ENCODE data around the gene ATF6.
"Not testable (repeated sequence)": the region's sequence is repeated elsewhere in the genome, so short reads cannot be mapped to it uniquely, and the experiment has no call there.

Gene ATF6

GRCh38 chr1:161743231-161743630, 22.9 kb upstream of the ATF6 start:
- H3K4me3 ChIP-seq (ENCODE audit: low read depth, low read length): no peak overlapping the region
- no peak for TF ChIP-seq CTCF (IDR thresholded peaks at IDR 0.05; ENCODE audit: control insufficient read depth, extremely low read depth, insufficient read depth)
- no peak for DNase-seq (ENCODE audit: low read depth)

GRCh38 chr1:161747801-161748200, 18.3 kb upstream of the ATF6 start:
- no peak for DNase-seq (ENCODE audit: low read depth)
- TF ChIP-seq CTCF (IDR thresholded peaks at IDR 0.05; ENCODE audit: control insufficient read depth, extremely low read depth, insufficient read depth): no peak
- H3K4me3 ChIP-seq (ENCODE audit: low read depth, low read length): no peak overlapping the region

GRCh38 chr1:161749509-161750407, 16.4 kb upstream of the ATF6 start, which contains the start of gene DUSP12:
Gene DUSP12 (plus strand): TSS chr1:161749786. CDS start chr1:161749802, 16 bp downstream.
- peak; percentile 50 for TF ChIP-seq CTCF (IDR thresholded peaks at IDR 0.05; ENCODE audit: control insufficient read depth, extremely low read depth, insufficient read depth)
- peak within 1 kb of the TSS; percentile 90 for H3K4me3 ChIP-seq (ENCODE audit: low read depth, low read length)
- peak; percentile 85 for DNase-seq (ENCODE audit: low read depth)

GRCh38 chr1:161763522-161764098, 2.5 kb upstream of the ATF6 start:
- TF ChIP-seq CTCF (IDR thresholded peaks at IDR 0.05; ENCODE audit: control insufficient read depth, extremely low read depth, insufficient read depth): peak; percentile 49
- DNase-seq (ENCODE audit: low read depth): no peak
- H3K4me3 ChIP-seq (ENCODE audit: low read depth, low read length): no peak overlapping the region

DNA sequence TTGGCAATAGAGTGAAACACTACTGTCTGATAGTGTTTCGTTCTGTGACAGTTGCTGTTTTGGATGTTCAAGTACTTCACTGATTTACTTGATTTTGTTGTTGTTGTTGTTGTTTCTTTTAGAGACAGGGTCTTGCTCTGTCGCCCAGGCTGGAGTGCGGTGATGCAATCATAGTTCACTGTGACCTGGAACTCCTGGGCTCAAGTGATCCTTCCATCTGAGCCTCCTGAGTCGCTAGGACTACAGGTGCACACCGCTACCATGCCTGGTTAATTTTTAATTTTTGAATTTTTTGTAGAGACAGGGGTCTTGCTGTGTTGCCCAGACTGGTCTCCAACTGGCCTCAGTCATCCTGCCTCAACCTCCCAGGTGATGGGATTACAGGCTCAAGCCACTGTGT, 2.3 kb downstream of the ATF6 start:
- no peak for DNase-seq (ENCODE audit: low read depth)
- no peak for TF ChIP-seq CTCF (IDR thresholded peaks at IDR 0.05; ENCODE audit: control insufficient read depth, extremely low read depth, insufficient read depth)
- H3K4me3 ChIP-seq (ENCODE audit: low read depth, low read length): no peak overlapping the region

DNA sequence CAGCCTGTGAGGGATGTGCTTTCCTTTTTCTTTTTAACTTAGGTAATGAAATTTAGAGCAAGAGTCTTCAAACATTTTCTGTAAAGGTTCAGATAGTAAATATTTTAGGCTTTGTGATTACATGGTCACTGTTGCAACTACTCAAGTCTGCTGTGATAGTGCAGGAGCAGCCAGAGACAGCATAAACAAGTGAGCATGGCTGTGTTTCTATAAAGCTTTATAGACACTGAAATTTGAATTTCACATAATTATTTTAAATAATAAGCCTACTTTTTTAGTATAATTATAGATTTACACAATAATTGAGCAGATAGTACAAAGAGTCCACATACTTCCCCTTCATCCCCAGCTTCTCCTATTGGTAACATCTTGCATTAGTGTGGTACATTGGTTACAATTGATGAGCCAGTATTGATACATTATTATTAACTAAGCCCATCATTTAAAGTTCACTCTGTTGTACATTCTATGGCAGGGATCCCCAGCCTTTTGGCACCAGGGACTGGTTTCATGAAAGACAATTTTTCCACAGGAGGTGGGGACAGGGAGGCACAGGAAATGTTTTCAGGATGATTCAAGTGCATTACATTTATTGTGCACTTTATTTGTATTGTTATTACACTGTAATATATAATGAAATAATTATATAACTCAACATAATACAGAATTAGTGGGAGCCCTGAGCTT, 3.0 kb downstream of the ATF6 start:
- no peak for DNase-seq (ENCODE audit: low read depth)
- TF ChIP-seq CTCF (IDR thresholded peaks at IDR 0.05; ENCODE audit: control insufficient read depth, extremely low read depth, insufficient read depth): no peak
- no peak overlapping the region for H3K4me3 ChIP-seq (ENCODE audit: low read depth, low read length)

GRCh38 chr1:161769673-161770045, 3.5 kb downstream of the ATF6 start:
- not testable (repeated sequence) for H3K4me3 ChIP-seq (ENCODE audit: low read depth, low read length); DNase-seq (ENCODE audit: low read depth)
